HL-60 (cell line): ENCODE results near the gene NPR3.

ENCODE experiments used
- DNase-seq, 2 experiments: peaks; one replicate each; pipeline ENCODE4 v3.0.0-alpha.2; 2010 to 2020; ENCODE audit warnings: low read depth in 1 of 2, low spot score in 1 of 2
- H3K27ac ChIP-seq: fragments of 250-450 bp; sonication (Bioruptor Pico); replicated peaks from 2 replicates; pipeline ENCODE4 v1.5.1; 2020; ENCODE audit warnings: mild to moderate bottlenecking, moderate library complexity
- H3K27me3 ChIP-seq: fragments of 250-450 bp; sonication (Bioruptor Pico); 2 replicates; pipeline ENCODE4 v1.5.1; 2021; ENCODE audit warnings: mild to moderate bottlenecking, moderate library complexity; ENCODE audit not compliant: insufficient read depth, poor library complexity, severe bottlenecking
- H3K4me3 ChIP-seq: replicated peaks from 2 replicates; pipeline ENCODE4 v1.5.1; 2011; ENCODE audit warnings: mild to moderate bottlenecking, control low read depth, low read length; ENCODE audit not compliant: insufficient read depth
- GABPA ChIP-seq: IDR thresholded peaks from 2 replicates; pipeline ENCODE4 v1.6.1; 2012; ENCODE audit warnings: low read depth
- POLR2AphosphoS5 ChIP-seq: IDR thresholded peaks from 2 replicates; pipeline ENCODE4 v1.6.1; 2012; ENCODE audit warnings: low read depth
- SPI1 ChIP-seq: IDR thresholded peaks from 2 replicates; pipeline ENCODE4 v1.6.1; 2012; ENCODE audit warnings: low read depth, mild to moderate bottlenecking, borderline replicate concordance
- TF ChIP-seq, protein P1 (sequence below): IDR thresholded peaks from 2 replicates; pipeline ENCODE4 v1.6.1; 2012; ENCODE audit warnings: low read depth; ENCODE audit not compliant: insufficient replicate concordance
- TF ChIP-seq, protein P2 (sequence below): IDR thresholded peaks from one replicate; pipeline ENCODE4 v1.5.1; 2011; ENCODE audit warnings: low read length, control low read depth, inconsistent platforms; ENCODE audit not compliant: insufficient read depth

Gene NPR3

DNA sequence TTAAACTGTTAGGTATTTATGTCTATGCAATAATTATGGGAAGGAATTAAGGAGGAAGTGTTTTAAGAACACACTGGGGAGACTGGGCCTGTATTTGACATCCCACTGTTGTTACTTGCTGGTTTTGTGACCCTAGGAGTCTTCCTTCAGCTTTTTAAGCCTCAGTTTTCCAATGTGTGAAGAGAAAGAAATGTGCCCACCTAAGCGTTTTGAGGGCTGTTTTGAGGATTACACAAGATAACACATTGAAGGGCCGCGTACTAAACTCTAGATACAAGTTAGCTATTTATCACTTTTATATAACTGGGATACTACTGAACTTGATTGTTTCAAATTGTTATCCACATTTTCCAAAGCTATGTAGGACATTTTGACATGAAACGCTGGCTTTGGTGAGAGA lies 72.5 kb downstream of the NPR3 start:
- no peak for DNase-seq
- H3K27me3 ChIP-seq = peaks cover 7% of the 10 kb centered on the region
- TF ChIP-seq GABPA (no peak), POLR2AphosphoS5 (no peak), SPI1 (no peak)
- TF ChIP-seq, protein P1, sequence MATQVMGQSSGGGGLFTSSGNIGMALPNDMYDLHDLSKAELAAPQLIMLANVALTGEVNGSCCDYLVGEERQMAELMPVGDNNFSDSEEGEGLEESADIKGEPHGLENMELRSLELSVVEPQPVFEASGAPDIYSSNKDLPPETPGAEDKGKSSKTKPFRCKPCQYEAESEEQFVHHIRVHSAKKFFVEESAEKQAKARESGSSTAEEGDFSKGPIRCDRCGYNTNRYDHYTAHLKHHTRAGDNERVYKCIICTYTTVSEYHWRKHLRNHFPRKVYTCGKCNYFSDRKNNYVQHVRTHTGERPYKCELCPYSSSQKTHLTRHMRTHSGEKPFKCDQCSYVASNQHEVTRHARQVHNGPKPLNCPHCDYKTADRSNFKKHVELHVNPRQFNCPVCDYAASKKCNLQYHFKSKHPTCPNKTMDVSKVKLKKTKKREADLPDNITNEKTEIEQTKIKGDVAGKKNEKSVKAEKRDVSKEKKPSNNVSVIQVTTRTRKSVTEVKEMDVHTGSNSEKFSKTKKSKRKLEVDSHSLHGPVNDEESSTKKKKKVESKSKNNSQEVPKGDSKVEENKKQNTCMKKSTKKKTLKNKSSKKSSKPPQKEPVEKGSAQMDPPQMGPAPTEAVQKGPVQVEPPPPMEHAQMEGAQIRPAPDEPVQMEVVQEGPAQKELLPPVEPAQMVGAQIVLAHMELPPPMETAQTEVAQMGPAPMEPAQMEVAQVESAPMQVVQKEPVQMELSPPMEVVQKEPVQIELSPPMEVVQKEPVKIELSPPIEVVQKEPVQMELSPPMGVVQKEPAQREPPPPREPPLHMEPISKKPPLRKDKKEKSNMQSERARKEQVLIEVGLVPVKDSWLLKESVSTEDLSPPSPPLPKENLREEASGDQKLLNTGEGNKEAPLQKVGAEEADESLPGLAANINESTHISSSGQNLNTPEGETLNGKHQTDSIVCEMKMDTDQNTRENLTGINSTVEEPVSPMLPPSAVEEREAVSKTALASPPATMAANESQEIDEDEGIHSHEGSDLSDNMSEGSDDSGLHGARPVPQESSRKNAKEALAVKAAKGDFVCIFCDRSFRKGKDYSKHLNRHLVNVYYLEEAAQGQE = no peak
- H3K4me3 ChIP-seq = no peak overlapping the region
- no peak overlapping the region for H3K27ac ChIP-seq

DNA sequence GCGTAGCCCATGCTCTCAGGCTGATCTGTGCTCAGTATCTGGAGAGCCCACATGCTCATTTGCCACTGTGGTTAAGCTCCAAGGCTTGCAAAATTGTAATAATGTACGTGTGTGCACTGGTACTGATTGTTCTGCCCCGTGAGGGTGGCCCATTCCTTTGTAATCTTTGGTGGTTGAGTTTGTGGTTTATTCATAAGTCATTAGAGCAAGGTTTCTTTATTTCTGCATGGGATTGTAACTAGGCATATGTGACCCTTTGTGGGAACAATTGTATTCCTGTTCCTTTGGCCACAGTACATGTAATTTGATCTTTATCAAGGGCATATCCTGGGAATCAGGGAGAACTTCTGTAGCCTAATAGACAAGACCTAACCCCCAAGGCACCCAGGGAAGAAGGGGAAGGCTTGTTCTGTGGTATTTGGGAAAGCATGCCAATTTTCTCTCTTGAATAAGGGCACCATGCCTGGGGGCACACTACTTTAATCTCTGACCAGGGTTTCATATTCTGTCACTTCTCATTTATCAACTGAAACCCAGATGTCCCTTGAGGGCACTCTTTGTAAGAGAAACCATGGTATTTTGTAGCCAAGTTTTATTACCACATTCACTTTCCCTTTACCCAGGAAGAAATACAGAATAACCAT lies 74.6 kb downstream of the NPR3 start:
- no peak overlapping the region for H3K27ac ChIP-seq
- TF ChIP-seq, protein P1 = no peak
- TF ChIP-seq SPI1 (no peak), POLR2AphosphoS5 (no peak), GABPA (no peak)
- TF ChIP-seq, protein P2, sequence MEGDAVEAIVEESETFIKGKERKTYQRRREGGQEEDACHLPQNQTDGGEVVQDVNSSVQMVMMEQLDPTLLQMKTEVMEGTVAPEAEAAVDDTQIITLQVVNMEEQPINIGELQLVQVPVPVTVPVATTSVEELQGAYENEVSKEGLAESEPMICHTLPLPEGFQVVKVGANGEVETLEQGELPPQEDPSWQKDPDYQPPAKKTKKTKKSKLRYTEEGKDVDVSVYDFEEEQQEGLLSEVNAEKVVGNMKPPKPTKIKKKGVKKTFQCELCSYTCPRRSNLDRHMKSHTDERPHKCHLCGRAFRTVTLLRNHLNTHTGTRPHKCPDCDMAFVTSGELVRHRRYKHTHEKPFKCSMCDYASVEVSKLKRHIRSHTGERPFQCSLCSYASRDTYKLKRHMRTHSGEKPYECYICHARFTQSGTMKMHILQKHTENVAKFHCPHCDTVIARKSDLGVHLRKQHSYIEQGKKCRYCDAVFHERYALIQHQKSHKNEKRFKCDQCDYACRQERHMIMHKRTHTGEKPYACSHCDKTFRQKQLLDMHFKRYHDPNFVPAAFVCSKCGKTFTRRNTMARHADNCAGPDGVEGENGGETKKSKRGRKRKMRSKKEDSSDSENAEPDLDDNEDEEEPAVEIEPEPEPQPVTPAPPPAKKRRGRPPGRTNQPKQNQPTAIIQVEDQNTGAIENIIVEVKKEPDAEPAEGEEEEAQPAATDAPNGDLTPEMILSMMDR = no peak
- H3K27me3 ChIP-seq = peaks cover 7% of the 10 kb centered on the region
- no peak overlapping the region for H3K4me3 ChIP-seq
- DNase-seq = no peak

DNA sequence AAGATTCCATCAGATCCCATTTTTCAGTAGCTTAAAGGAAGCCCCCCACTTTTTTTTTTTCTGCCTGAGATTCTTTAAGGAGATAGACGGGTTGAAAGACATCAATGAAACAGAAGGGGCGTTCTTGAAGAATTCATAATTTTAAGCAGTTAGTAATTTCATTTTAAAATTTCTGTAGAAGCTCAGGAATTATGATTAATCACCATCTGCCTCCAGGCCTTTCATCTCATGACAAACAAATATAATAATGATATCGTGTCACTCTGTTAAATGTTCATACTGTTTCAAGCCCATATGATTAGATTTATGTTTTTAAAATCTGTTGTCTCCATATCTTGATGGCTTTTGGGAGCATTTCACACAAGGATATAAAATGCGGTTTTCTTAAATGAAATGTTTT lies 75.2 kb downstream of the NPR3 start:
- DNase-seq = no peak
- no peak overlapping the region for H3K27ac ChIP-seq
- no peak overlapping the region for H3K4me3 ChIP-seq
- peaks cover 7% of the 10 kb centered on the region for H3K27me3 ChIP-seq
- TF ChIP-seq SPI1 (no peak), POLR2AphosphoS5 (no peak), GABPA (no peak)
- TF ChIP-seq, protein P2 = no peak
- TF ChIP-seq, protein P1 = no peak
